A549 (cell line): ENCODE results near the gene BID. TPM values are rescaled to one million over a fixed set of nuclear protein-coding genes. Genes with fewer than 3 reads are reported as not detected.
"Not testable (repeated sequence)": the region's sequence is repeated elsewhere in the genome, so short reads cannot be mapped to it uniquely, and the experiment has no call there.

Source experiments
- ATAC-seq, 2 experiments: fragments of 200-7000 bp in 1 of 2; fragments of >200 bp in 1 of 2; cut with Nextera tagmentation in 1 of 2; cut with Tn5 transposase in 1 of 2; 3 replicates each; pipeline versions ENCODE4 v1.8.0 to v1.9.1; 2018 to 2020; ENCODE audit warnings: mild to moderate bottlenecking in 1 of 2, moderate library complexity in 1 of 2
- CTCF ChIA-PET: fragments of 300-600 bp; sonication (Branson Sonifier 250); formaldehyde crosslinking; extraction: SDS; loops from one replicate; lab custom pipeline; 2021; ENCODE audit warnings: antibody characterized with exemption, inconsistent platforms; lab: Yijun Ruan, JAX
- POLR2A ChIA-PET: fragments of 350-600 bp; formaldehyde crosslinking; extraction: SDS; loops from one replicate; lab custom pipeline; 2021; ENCODE audit warnings: antibody characterized with exemption, inconsistent platforms; lab: Yijun Ruan, JAX
- DNase-seq, 2 experiments: peaks; one replicate each; pipeline versions ENCODE4 v3.0.0 to v3.0.0-alpha.2; 2011 to 2016; ENCODE audit warnings: low read depth in 1 of 2, low spot score in 1 of 2
- FAIRE-seq: peaks from 2 replicates; lab custom pipeline; 2011; peaks lifted over from hg19 to GRCh38; lab: Jason Lieb, UNC
- H3K27ac ChIP-seq, 2 experiments: fragments of >200 bp; sonication (Bioruptor Twin); formaldehyde crosslinking; 3 replicates each; pipeline ENCODE4 v1.5.1; 2016 to 2017
- H3K4me1 ChIP-seq: fragments of >200 bp; sonication (Bioruptor Twin); formaldehyde crosslinking; 3 replicates; pipeline ENCODE4 v1.6.1; 2016
- H3K4me2 ChIP-seq: fragments of >200 bp; sonication (Bioruptor Twin); formaldehyde crosslinking; 3 replicates; pipeline ENCODE4 v1.6.1; 2016
- H3K4me3 ChIP-seq: fragments of >200 bp; sonication (Bioruptor Twin); formaldehyde crosslinking; 3 replicates; pipeline ENCODE4 v1.5.1; 2016
- H3K9me3 ChIP-seq: fragments of >200 bp; sonication (Bioruptor Twin); formaldehyde crosslinking; 3 replicates; pipeline ENCODE4 v1.6.1; 2016
- CHD4 ChIP-seq: fragments of 200-600 bp; sonication (generic); IDR thresholded peaks from 2 replicates; pipeline ENCODE4 v1.6.1; 2016; ENCODE audit warnings: antibody characterized with exemption, mild to moderate bottlenecking, borderline replicate concordance
- EHMT2 ChIP-seq: fragments of 200-600 bp; sonication (generic); IDR thresholded peaks from 2 replicates; pipeline ENCODE4 v1.6.1; 2016; ENCODE audit warnings: antibody characterized with exemption, low read depth, mild to moderate bottlenecking, moderate library complexity
- ESRRA ChIP-seq: fragments of 150-350 bp; IDR thresholded peaks from 2 replicates; pipeline ENCODE4 v1.6.1; 2014; ENCODE audit warnings: mild to moderate bottlenecking, low read length, borderline replicate concordance
- FOSB ChIP-seq: fragments of 250-450 bp; sonication (Bioruptor Pico); IDR thresholded peaks from 2 replicates; pipeline ENCODE4 v1.5.0; 2020; ENCODE audit warnings: mild to moderate bottlenecking, moderate library complexity
- FOXS1 ChIP-seq: fragments of 250-450 bp; sonication (Bioruptor Pico); IDR thresholded peaks from 2 replicates; pipeline ENCODE4 v1.5.0; 2020; ENCODE audit warnings: mild to moderate bottlenecking, moderate library complexity
- HDAC2 ChIP-seq: fragments of 200-600 bp; sonication (generic); IDR thresholded peaks from 2 replicates; pipeline ENCODE4 v1.6.1; 2016
- HOXB13 ChIP-seq: fragments of 250-450 bp; sonication (Bioruptor Pico); IDR thresholded peaks from 2 replicates; pipeline ENCODE4 v1.5.0; 2020; ENCODE audit warnings: low read depth, mild to moderate bottlenecking, moderate library complexity
- KDM5A ChIP-seq: fragments of 200-600 bp; sonication (generic); IDR thresholded peaks from 2 replicates; pipeline ENCODE4 v1.6.1; 2016; ENCODE audit warnings: antibody characterized with exemption, mild to moderate bottlenecking
- MAFK ChIP-seq: fragments of 450-650 bp; IDR thresholded peaks from 2 replicates; pipeline ENCODE4 v1.6.1; 2014; ENCODE audit not compliant: partially characterized antibody
- MAX ChIP-seq: IDR thresholded peaks from 2 replicates; pipeline ENCODE4 v1.6.1; 2012
- MAZ ChIP-seq: fragments of 150-350 bp; IDR thresholded peaks from 2 replicates; pipeline ENCODE4 v1.6.1; 2014; ENCODE audit warnings: antibody characterized with exemption, low read depth, low read length, borderline replicate concordance
- POLR2A ChIP-seq: IDR thresholded peaks from 2 replicates; pipeline ENCODE4 v1.6.1; 2012; ENCODE audit warnings: mild to moderate bottlenecking, low read length
- POLR2AphosphoS2 ChIP-seq: conservative IDR thresholded peaks from 2 replicates; pipeline ENCODE4 v1.6.1; 2012; ENCODE audit warnings: low read length, improper control_type of control experiment, inconsistent platforms
- RAD21 ChIP-seq, 2 experiments: fragments of >200 bp in 1 of 2; sonication (Bioruptor Twin) in 1 of 2; formaldehyde crosslinking in 1 of 2; IDR thresholded peaks in 1 of 2; conservative IDR thresholded peaks in 1 of 2; 2 replicates in 1 of 2; 3 replicates in 1 of 2; pipeline ENCODE4 v1.6.1; 2012 to 2018; ENCODE audit warnings: inconsistent platforms in 1 of 2
- TFCP2L1 ChIP-seq: fragments of 250-450 bp; sonication (Bioruptor Pico); IDR thresholded peaks from 2 replicates; pipeline ENCODE4 v1.5.0; 2021; ENCODE audit warnings: mild to moderate bottlenecking
- TP53 ChIP-seq: fragments of 250-450 bp; sonication (Bioruptor Pico); IDR thresholded peaks from 2 replicates; pipeline ENCODE4 v1.5.0; 2021; ENCODE audit warnings: mild to moderate bottlenecking, moderate library complexity
- USF2 ChIP-seq: fragments of 450-650 bp; IDR thresholded peaks from 2 replicates; pipeline ENCODE4 v1.6.1; 2014; ENCODE audit warnings: antibody characterized with exemption
- WGBS: methylation state at CpG from one replicate; pipeline ENCODE4 v1.1.6; 2017; ENCODE audit errors: missing lambda C conversion rate; 5-methylcytosine and 5-hydroxymethylcytosine counted together
- polyA plus RNA-seq, 4 experiments: library from polyadenylated mRNA; depleted of rRNA in 3 of 4; stranded (reverse); fragments of >200 nt; fragmentation: RNase III in 1 of 4; extraction: RNeasy Plus Mini Kit Qiagen cat#74134 plus additional on column Dnase treatment in 1 of 4; gene quantifications; 2 replicates in 3 of 4; 3 replicates in 1 of 4; pipeline ENCODE4 v1.2.3, GENCODE V29; 2011 to 2017

BID gene
- polyA plus RNA-seq, 2 of the 4 experiments (the other 2 are of a cell fraction) = 50.8 to 56.6 TPM

- no peak for TF ChIP-seq HOXB13 (CRISPR knock-in tag)
- TF ChIP-seq POLR2AphosphoS2 = no peak
- TF ChIP-seq MAFK = no peak
Observed at GRCh38 chr22:17769013-17769715, 5.1 kb downstream of the BID start (continued).

- WGBS = 88% methylated on average over 14 of the region's 14 CpGs
- Histone ChIP-seq H3K4me1 (peaks cover 3% of the 10 kb centered on the region; the same call in 2 of the 3 replicates), H3K4me2 (no peak overlapping the region), H3K27ac (no peak overlapping the region), H3K4me3 (no peak overlapping the region), H3K9me3 (no peaks in the 10 kb centered on the region)
- TF ChIP-seq POLR2A (no peak), TP53 (no peak), FOXS1 (no peak), ESRRA (no peak), EHMT2 (no peak), KDM5A (no peak), TFCP2L1 (CRISPR knock-in tag) (no peak), USF2 (no peak)
- FAIRE-seq (no peak), ATAC-seq (no peak), DNase-seq (no peak)
- ChIA-PET POLR2A (no interaction called here), CTCF (no interaction called here)
Observed at GRCh38 chr22:17767233-17768065, 6.8 kb downstream of the BID start.

GRCh38 chr22:17764852-17765251, 9.4 kb downstream of the BID start:
- H3K4me2 ChIP-seq, ATAC-seq, POLR2A ChIA-PET, H3K4me3 ChIP-seq, H3K9me3 ChIP-seq, FAIRE-seq, DNase-seq, H3K27ac ChIP-seq: not testable (repeated sequence)
- 79% methylated on average over 4 of the region's 5 CpGs for WGBS
- CTCF ChIA-PET = interaction anchor here (1.1 to 1.8 kb wide), 3 partner anchors 20 to 24 kb away, joined by 3 to 6 read pairs (median 4); no protein-coding TSS in a partner anchor
- peaks cover 15% of the 10 kb centered on the region; the same call in 2 of the 3 replicates for H3K4me1 ChIP-seq

- no peak for FAIRE-seq
- whole genome bisulfite sequencing = 84% methylated on average over 5 of the region's 5 CpGs
Observed at GRCh38 chr22:17764036-17764435, 10.2 kb downstream of the BID start.

GRCh38 chr22:17763442-17763841, 10.8 kb downstream of the BID start:
- ATAC-seq, H3K9me3 ChIP-seq, H3K4me3 ChIP-seq, POLR2A ChIA-PET, H3K4me2 ChIP-seq, DNase-seq, FAIRE-seq, H3K27ac ChIP-seq: not testable (repeated sequence)
- WGBS = 89% methylated on average over 10 of the region's 10 CpGs
- CTCF ChIA-PET = interaction anchor here (1.3 to 1.4 kb wide), 2 partner anchors 9 to 20 kb away, joined by 3 to 4 read pairs; no protein-coding TSS in a partner anchor
- peaks cover 15% of the 10 kb centered on the region; the same call in 2 of the 3 replicates for H3K4me1 ChIP-seq

More at GRCh38 chr22:17764036-17764435, 10.2 kb downstream of the BID start:
- no peaks in the 10 kb centered on the region for H3K9me3 ChIP-seq
- H3K27ac ChIP-seq = no peak overlapping the region
- CTCF ChIA-PET = no interaction called here
- DNase-seq (no peak), ATAC-seq (no peak)
- POLR2A ChIA-PET = no interaction called here
- peaks cover 15% of the 10 kb centered on the region; the same call in 2 of the 3 replicates for H3K4me1 ChIP-seq
- TF ChIP-seq MAX (no peak), MAZ (no peak), POLR2AphosphoS2 (no peak), FOXS1 (no peak), FOSB (CRISPR knock-in tag) (no peak), CHD4 (no peak), RAD21 (conservative IDR thresholded peaks at IDR 0.05 in 1 of 2, IDR thresholded peaks at IDR 0.05 in 1 of 2) (no peak), HDAC2 (no peak)
- TF ChIP-seq, all 56 proteins: peak for 0
- Histone ChIP-seq H3K4me2 (no peak overlapping the region), H3K4me3 (no peak overlapping the region)
